MM.1S (cell line): ENCODE measurements around the gene NUP98.

Experiments
- EZH2 ChIP-seq: fragments of 300-600 bp; sonication (generic); optimal IDR thresholded peaks from 2 replicates; pipeline ENCODE3; 2017; ENCODE audit warnings: low read depth, mild to moderate bottlenecking, antibody characterized with exemption, low read length, mixed read lengths
- TF ChIP-seq, protein P1 (sequence below): fragments of 300-600 bp; sonication (generic); IDR thresholded peaks from 2 replicates; pipeline ENCODE4 v1.5.1; 2016; ENCODE audit warnings: antibody characterized with exemption, low read length, mixed read lengths

GRCh38 chr11:3735827-3736226 is 61.5 kb downstream of the NUP98 start:
- TF ChIP-seq, protein P1, sequence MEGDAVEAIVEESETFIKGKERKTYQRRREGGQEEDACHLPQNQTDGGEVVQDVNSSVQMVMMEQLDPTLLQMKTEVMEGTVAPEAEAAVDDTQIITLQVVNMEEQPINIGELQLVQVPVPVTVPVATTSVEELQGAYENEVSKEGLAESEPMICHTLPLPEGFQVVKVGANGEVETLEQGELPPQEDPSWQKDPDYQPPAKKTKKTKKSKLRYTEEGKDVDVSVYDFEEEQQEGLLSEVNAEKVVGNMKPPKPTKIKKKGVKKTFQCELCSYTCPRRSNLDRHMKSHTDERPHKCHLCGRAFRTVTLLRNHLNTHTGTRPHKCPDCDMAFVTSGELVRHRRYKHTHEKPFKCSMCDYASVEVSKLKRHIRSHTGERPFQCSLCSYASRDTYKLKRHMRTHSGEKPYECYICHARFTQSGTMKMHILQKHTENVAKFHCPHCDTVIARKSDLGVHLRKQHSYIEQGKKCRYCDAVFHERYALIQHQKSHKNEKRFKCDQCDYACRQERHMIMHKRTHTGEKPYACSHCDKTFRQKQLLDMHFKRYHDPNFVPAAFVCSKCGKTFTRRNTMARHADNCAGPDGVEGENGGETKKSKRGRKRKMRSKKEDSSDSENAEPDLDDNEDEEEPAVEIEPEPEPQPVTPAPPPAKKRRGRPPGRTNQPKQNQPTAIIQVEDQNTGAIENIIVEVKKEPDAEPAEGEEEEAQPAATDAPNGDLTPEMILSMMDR, result no peak
- no peak for TF ChIP-seq EZH2
